HCT116 (cell line): Measurements from ENCODE around the gene GPT2. TPM values are rescaled to one million over a fixed set of nuclear protein-coding genes. Genes with fewer than 3 reads are reported as not detected.

Experiments used
- ATAC-seq: fragments of 200-7000 bp; cut with Tn5 transposase; 2 replicates; pipeline ENCODE4 v1.9.1; 2020; ENCODE audit warnings: mild to moderate bottlenecking, moderate library complexity
- BruUV-seq: library from RNA; stranded (reverse); fragments of 400-500 nt; replicated peaks from 2 replicates; lab custom pipeline; 2021; lab: Mats Ljungman, UMichigan
- CTCF ChIA-PET: fragments of 300-600 bp; sonication (Branson Sonifier 250); formaldehyde crosslinking; loops from one replicate; lab custom pipeline; 2021; ENCODE audit warnings: antibody characterized with exemption; lab: Charles Lee
- POLR2A ChIA-PET: fragments of 300-600, 350-600 bp; sonication (Branson Sonifier 250); formaldehyde crosslinking; loops from one replicate; lab custom pipeline; 2021; ENCODE audit warnings: antibody characterized with exemption; lab: Charles Lee
- RAD21 ChIA-PET, 2 experiments: fragments of 300-600 bp; sonication (Branson Sonifier 250); formaldehyde crosslinking; loops; one replicate each; lab custom pipeline; 2023; ENCODE audit warnings: low total read pairs in 2 of 2; ENCODE audit not compliant: uncharacterized antibody in 2 of 2, unreplicated experiment in 2 of 2, low non-redundant PET in 1 of 2; lab: Charles Lee
- DNase-seq: peaks from one replicate; pipeline ENCODE4 v3.0.0-alpha.2; 2010; ENCODE audit warnings: low read depth, low spot score
- H2AFZ ChIP-seq: fragments of 200-600 bp; shearing (Covaris generic), sonication (generic); 2 replicates; pipeline ENCODE4 v1.6.1; 2017; ENCODE audit warnings: low read depth, mixed run types, mixed read lengths, antibody characterized with exemption, low read length; ENCODE audit not compliant: poor library complexity, severe bottlenecking
- H3K27ac ChIP-seq: 2 replicates; pipeline ENCODE4 v1.5.1; 2012; ENCODE audit warnings: low read depth, low read length
- H3K27me3 ChIP-seq: fragments of 200-600 bp; sonication (generic); 2 replicates; pipeline ENCODE4 v1.6.1; 2016; ENCODE audit warnings: mixed run types, low read length, mixed read lengths; ENCODE audit not compliant: insufficient read depth
- H3K36me3 ChIP-seq, 2 experiments: fragments of 200-500 bp in 1 of 2; fragments of 200-600 bp in 1 of 2; sonication (Bioruptor generic) in 1 of 2; sonication (generic) in 1 of 2; 2 replicates each; pipeline versions ENCODE4 v1.5.1 to v1.6.1; 2014 to 2016; ENCODE audit warnings: low read length in 2 of 2, inconsistent platforms in 1 of 2, mixed read lengths in 1 of 2, mixed run types in 1 of 2; ENCODE audit not compliant: insufficient read depth in 2 of 2, control insufficient read depth in 1 of 2
- H3K4me1 ChIP-seq, 2 experiments: fragments of 200-600 bp in 1 of 2; sonication (generic) in 1 of 2; 2 replicates each; pipeline versions ENCODE4 v1.5.1 to v1.6.1; 2012 to 2017; ENCODE audit warnings: low read length in 2 of 2, inconsistent platforms in 1 of 2, mild to moderate bottlenecking in 1 of 2, mixed read lengths in 1 of 2, mixed run types in 1 of 2, moderate library complexity in 1 of 2; ENCODE audit not compliant: insufficient read depth in 2 of 2, control insufficient read depth in 1 of 2
- H3K4me2 ChIP-seq: fragments of 200-600 bp; sonication (generic); 2 replicates; pipeline ENCODE4 v1.6.1; 2017; ENCODE audit warnings: mixed run types, low read length, mixed read lengths
- H3K4me3 ChIP-seq, 2 experiments: fragments of 200-600 bp in 1 of 2; sonication (generic) in 1 of 2; replicated peaks in 1 of 2; 2 replicates each; pipeline ENCODE4 v1.5.1; 2011 to 2016; ENCODE audit warnings: low read length in 2 of 2, control low read depth in 1 of 2, low read depth in 1 of 2, mild to moderate bottlenecking in 1 of 2, mixed read lengths in 1 of 2, mixed run types in 1 of 2
- H3K79me2 ChIP-seq: fragments of 200-600 bp; sonication (generic); 2 replicates; pipeline ENCODE4 v1.6.1; 2017; ENCODE audit warnings: mild to moderate bottlenecking, mixed run types, low read length, moderate library complexity, mixed read lengths; ENCODE audit not compliant: insufficient read depth
- H3K9ac ChIP-seq: fragments of 200-600 bp; sonication (generic); 2 replicates; pipeline ENCODE4 v1.6.1; 2016; ENCODE audit warnings: low read length, mixed read lengths
- H3K9me2 ChIP-seq: fragments of 200-600 bp; sonication (generic), shearing (Covaris generic); 2 replicates; pipeline ENCODE4 v1.6.1; 2017; ENCODE audit warnings: mixed run types, mild to moderate bottlenecking, moderate library complexity; ENCODE audit not compliant: insufficient read depth
- H3K9me3 ChIP-seq, 2 experiments: fragments of 200-500 bp in 1 of 2; fragments of 200-600 bp in 1 of 2; sonication (Bioruptor generic) in 1 of 2; sonication (generic) in 1 of 2; 2 replicates each; pipeline ENCODE4 v1.6.1; 2014 to 2017; ENCODE audit warnings: low read length in 2 of 2, mixed read lengths in 2 of 2, inconsistent platforms in 1 of 2, low read depth in 1 of 2, mild to moderate bottlenecking in 1 of 2, mixed run types in 1 of 2, moderate library complexity in 1 of 2; ENCODE audit not compliant: control insufficient read depth in 1 of 2, insufficient read depth in 1 of 2
- H4K20me1 ChIP-seq: fragments of 200-600 bp; sonication (generic), shearing (Covaris generic); 2 replicates; pipeline ENCODE4 v1.6.1; 2017; ENCODE audit warnings: mixed run types, mild to moderate bottlenecking, moderate library complexity; ENCODE audit not compliant: insufficient read depth
- EGR1 ChIP-seq: IDR thresholded peaks from 2 replicates; pipeline ENCODE4 v1.6.1; 2012; ENCODE audit warnings: low read depth
- EZH2phosphoT487 ChIP-seq: fragments of 200-600 bp; IDR thresholded peaks from 2 replicates; pipeline ENCODE4 v1.6.1; 2018; ENCODE audit warnings: antibody characterized with exemption, borderline replicate concordance
- FOSL1 ChIP-seq: IDR thresholded peaks from 2 replicates; pipeline ENCODE4 v1.6.1; 2012; ENCODE audit warnings: low read depth
- POLR2A ChIP-seq: IDR thresholded peaks from 2 replicates; pipeline ENCODE4 v1.7.0; 2011; ENCODE audit warnings: borderline replicate concordance; ENCODE audit not compliant: insufficient read depth, insufficient read length; ENCODE audit errors: extremely low read depth
- POLR2AphosphoS5 ChIP-seq: IDR thresholded peaks from 2 replicates; pipeline ENCODE4 v1.6.1; 2011; ENCODE audit warnings: mild to moderate bottlenecking, low read depth, low read length, moderate library complexity
- RAD21 ChIP-seq: IDR thresholded peaks from 2 replicates; pipeline ENCODE4 v1.6.1; 2012; ENCODE audit warnings: low read depth, mild to moderate bottlenecking
- SIN3A ChIP-seq: IDR thresholded peaks from 2 replicates; pipeline ENCODE4 v1.6.1; 2012; ENCODE audit warnings: low read depth
- TCF7L2 ChIP-seq: IDR thresholded peaks from 2 replicates; pipeline ENCODE4 v1.7.0; 2011; ENCODE audit warnings: borderline replicate concordance, inconsistent platforms; ENCODE audit not compliant: insufficient read depth, insufficient read length; ENCODE audit errors: extremely low read depth
- ZFX ChIP-seq: fragments of 450-650 bp; IDR thresholded peaks from 2 replicates; pipeline ENCODE4 v1.6.1; 2017
- ZNF274 ChIP-seq: fragments of 200-500 bp; sonication (Bioruptor generic); IDR thresholded peaks from 2 replicates; pipeline ENCODE4 v1.6.1; 2014; ENCODE audit warnings: mild to moderate bottlenecking, low read depth, low read length, inconsistent platforms
- intact Hi-C: fragments of 100-400 bp; cut with micrococcal nuclease; formaldehyde crosslinking; loops from 2 replicates; pipeline ENCODE4 v1.10.0; 2022
- total RNA-seq: library from RNA; stranded (reverse); gene quantifications from one replicate; pipeline ENCODE4 v1.2.1, GENCODE V29; 2021; ENCODE audit not compliant: unreplicated experiment
- TF ChIP-seq, protein P1 (sequence below): IDR thresholded peaks from 2 replicates; pipeline ENCODE4 v1.6.1; 2012
- TF ChIP-seq, protein P2 (sequence below): IDR thresholded peaks from 2 replicates; pipeline ENCODE4 v1.6.1; 2012; ENCODE audit warnings: low read depth

GPT2 gene
- total RNA-seq, 1 experiment from 2014 or later: 50.6 TPM

DNA sequence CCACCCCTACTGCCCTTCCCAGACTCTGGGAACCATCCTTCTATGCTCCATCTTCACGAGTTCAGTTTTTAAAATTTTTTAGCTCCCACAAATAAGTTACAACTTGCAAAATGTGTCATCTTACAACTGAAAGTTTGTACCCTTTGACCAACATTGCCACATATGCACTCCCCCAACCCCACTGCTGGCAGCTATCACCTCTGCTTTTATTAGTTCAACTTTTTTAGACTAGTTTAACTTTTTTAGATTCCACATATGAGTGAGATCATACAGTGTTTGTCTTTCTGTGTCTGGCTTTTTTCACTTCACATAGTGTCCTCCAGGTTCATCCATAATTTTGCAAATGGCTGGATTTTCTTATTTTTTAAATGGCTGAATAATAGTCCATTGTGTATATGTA, 7.7 kb downstream of the GPT2 start:
- Histone ChIP-seq H3K36me3 (peaks cover 0 to 3% of the 10 kb centered on the region in 2 experiments; a peak in 2 of 4 replicates), H3K27me3 (no peaks in the 10 kb centered on the region), H2AFZ (no peak overlapping the region), H3K4me1 (peaks cover 14% of the 10 kb centered on the region in 2 experiments; a peak in 3 of 4 replicates), H3K27ac (no peak overlapping the region), H3K9me2 (no peaks in the 10 kb centered on the region), H3K9me3 (no peaks in the 10 kb centered on the region), H3K4me3 (no peak overlapping the region), H3K4me2 (no peak overlapping the region), H3K9ac (no peak overlapping the region), H4K20me1 (no peaks in the 10 kb centered on the region), H3K79me2 (no peaks in the 10 kb centered on the region)
- ATAC-seq: no peak
- CTCF ChIA-PET: no interaction called here
- BruUV-seq: no TSS peak
- POLR2A ChIA-PET: no interaction called here
- RAD21 ChIA-PET: no interaction called here
- no peak for TF ChIP-seq FOSL1
- TF ChIP-seq, protein P1, sequence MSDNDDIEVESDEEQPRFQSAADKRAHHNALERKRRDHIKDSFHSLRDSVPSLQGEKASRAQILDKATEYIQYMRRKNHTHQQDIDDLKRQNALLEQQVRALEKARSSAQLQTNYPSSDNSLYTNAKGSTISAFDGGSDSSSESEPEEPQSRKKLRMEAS: no peak
- no peak for TF ChIP-seq EZH2phosphoT487
- TF ChIP-seq, protein P2, sequence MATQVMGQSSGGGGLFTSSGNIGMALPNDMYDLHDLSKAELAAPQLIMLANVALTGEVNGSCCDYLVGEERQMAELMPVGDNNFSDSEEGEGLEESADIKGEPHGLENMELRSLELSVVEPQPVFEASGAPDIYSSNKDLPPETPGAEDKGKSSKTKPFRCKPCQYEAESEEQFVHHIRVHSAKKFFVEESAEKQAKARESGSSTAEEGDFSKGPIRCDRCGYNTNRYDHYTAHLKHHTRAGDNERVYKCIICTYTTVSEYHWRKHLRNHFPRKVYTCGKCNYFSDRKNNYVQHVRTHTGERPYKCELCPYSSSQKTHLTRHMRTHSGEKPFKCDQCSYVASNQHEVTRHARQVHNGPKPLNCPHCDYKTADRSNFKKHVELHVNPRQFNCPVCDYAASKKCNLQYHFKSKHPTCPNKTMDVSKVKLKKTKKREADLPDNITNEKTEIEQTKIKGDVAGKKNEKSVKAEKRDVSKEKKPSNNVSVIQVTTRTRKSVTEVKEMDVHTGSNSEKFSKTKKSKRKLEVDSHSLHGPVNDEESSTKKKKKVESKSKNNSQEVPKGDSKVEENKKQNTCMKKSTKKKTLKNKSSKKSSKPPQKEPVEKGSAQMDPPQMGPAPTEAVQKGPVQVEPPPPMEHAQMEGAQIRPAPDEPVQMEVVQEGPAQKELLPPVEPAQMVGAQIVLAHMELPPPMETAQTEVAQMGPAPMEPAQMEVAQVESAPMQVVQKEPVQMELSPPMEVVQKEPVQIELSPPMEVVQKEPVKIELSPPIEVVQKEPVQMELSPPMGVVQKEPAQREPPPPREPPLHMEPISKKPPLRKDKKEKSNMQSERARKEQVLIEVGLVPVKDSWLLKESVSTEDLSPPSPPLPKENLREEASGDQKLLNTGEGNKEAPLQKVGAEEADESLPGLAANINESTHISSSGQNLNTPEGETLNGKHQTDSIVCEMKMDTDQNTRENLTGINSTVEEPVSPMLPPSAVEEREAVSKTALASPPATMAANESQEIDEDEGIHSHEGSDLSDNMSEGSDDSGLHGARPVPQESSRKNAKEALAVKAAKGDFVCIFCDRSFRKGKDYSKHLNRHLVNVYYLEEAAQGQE: no peak
- DNase-seq: no peak
- intact Hi-C loops: no loop called here

DNA sequence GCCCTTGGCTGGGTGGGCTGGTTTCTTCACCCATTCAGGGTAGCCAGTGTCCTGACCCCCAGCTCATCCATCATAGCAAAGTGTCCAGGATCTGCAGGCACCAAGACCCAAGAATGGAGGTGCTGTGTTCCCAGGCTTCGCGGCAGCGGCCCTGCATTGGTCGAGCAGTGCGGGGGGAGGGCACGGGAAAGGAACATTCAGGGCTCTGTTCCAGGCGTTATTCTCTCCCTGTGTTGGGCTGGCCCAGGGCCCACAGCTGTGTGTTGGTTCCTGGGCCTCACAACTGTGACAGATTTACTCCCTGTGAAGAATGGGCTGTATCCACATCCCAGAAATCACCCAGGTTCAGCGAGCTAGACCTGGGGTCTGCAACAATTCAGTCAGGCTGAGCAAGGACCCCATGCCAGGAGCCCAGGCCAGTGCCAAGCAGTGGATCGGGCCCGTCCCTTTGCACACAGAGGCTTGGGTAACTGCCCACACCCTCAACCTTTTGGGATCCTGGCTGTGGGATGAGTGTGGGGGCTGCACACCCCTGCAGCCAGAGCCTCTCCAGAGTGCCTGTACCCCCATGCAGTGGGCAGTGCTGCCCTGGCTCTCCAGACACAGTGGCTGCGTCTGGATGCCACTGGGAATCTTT, 10.0 kb downstream of the GPT2 start:
- no peak overlapping the region for H3K9ac ChIP-seq
- ChIA-PET RAD21 (no interaction called here), CTCF (no interaction called here), POLR2A (no interaction called here)
- intact Hi-C loops: no loop called here
- no peak overlapping the region for H2AFZ ChIP-seq
- no peak overlapping the region for H3K4me2 ChIP-seq
- no peaks in the 10 kb centered on the region for H4K20me1 ChIP-seq
- H3K9me3 ChIP-seq: no peaks in the 10 kb centered on the region
- H3K27me3 ChIP-seq: no peaks in the 10 kb centered on the region
- no peaks in the 10 kb centered on the region for H3K9me2 ChIP-seq
- ATAC-seq: no peak
- no peak overlapping the region for H3K27ac ChIP-seq
- DNase-seq: no peak
- no TSS peak for BruUV-seq
- H3K4me3 ChIP-seq: no peak overlapping the region
- H3K36me3 ChIP-seq: peaks cover 0 to 6% of the 10 kb centered on the region in 2 experiments; a peak in 2 of 4 replicates
- no peaks in the 10 kb centered on the region for H3K79me2 ChIP-seq
- peaks cover 14% of the 10 kb centered on the region in 2 experiments; a peak in 3 of 4 replicates for H3K4me1 ChIP-seq
- TF ChIP-seq EGR1 (no peak), POLR2AphosphoS5 (no peak), SIN3A (no peak), TCF7L2 (no peak), ZFX (no peak), POLR2A (no peak), FOSL1 (no peak), ZNF274 (no peak), EZH2phosphoT487 (no peak), RAD21 (no peak)
- TF ChIP-seq, protein P1: no peak
